ENCODE measurements around the gene PPM1L. TPM values are rescaled to one million over a fixed set of nuclear protein-coding genes. Genes with fewer than 3 reads are reported as not detected.

Gene PPM1L
- total RNA-seq, 1 experiment from 2014 or later, result 10.6 TPM

GRCh38 chr3:161081633-161082032 is 325.6 kb downstream of the PPM1L start:
- no TSS peak for BruUV-seq (replicated peaks)
- H3K4me1 ChIP-seq (ENCODE audit: insufficient read depth, low read length, poor library complexity, severe bottlenecking), result no peaks in the 10 kb centered on the region
- no peaks in the 10 kb centered on the region for H3K9me3 ChIP-seq (ENCODE audit: low read depth, low read length, poor library complexity, severe bottlenecking)
- intact Hi-C loops (cut with micrococcal nuclease; ENCODE audit: unreplicated experiment), result no loop called here
- TF ChIP-seq EZH2 (IDR thresholded peaks at IDR 0.05; ENCODE audit: borderline replicate concordance, low read depth, low read length, poor library complexity, severe bottlenecking), result no peak
- TF ChIP-seq CTCF (conservative IDR thresholded peaks at IDR 0.05; ENCODE audit: low read depth, low read length), result no peak
- CTCF ChIA-PET, result no interaction called here
- no peak overlapping the region for H3K4me3 ChIP-seq (ENCODE audit: low read depth, low read length, poor library complexity, severe bottlenecking)
- H3K27me3 ChIP-seq (replicated peaks; ENCODE audit: insufficient read depth, low read depth, low read length, poor library complexity), result no peaks in the 10 kb centered on the region
- no peak for DNase-seq (ENCODE audit: low spot score)
- no peaks in the 10 kb centered on the region for H3K36me3 ChIP-seq (ENCODE audit: insufficient read depth, low read length, poor library complexity, severe bottlenecking)
- POLR2A ChIA-PET (ENCODE audit: low non-redundant PET), result no interaction called here
- no peak overlapping the region for H3K27ac ChIP-seq (ENCODE audit: low read depth, low read length, poor library complexity, severe bottlenecking)

- H3K9me3 ChIP-seq (ENCODE audit: low read depth, low read length, poor library complexity, severe bottlenecking), result no peaks in the 10 kb centered on the region
- intact Hi-C loops (cut with micrococcal nuclease; ENCODE audit: unreplicated experiment), result no loop called here
- DNase-seq (ENCODE audit: low spot score), result no peak
- no peak for TF ChIP-seq CTCF (conservative IDR thresholded peaks at IDR 0.05; ENCODE audit: low read depth, low read length)
- TF ChIP-seq EZH2 (IDR thresholded peaks at IDR 0.05; ENCODE audit: borderline replicate concordance, low read depth, low read length, poor library complexity, severe bottlenecking), result no peak
- H3K36me3 ChIP-seq (ENCODE audit: insufficient read depth, low read length, poor library complexity, severe bottlenecking), result no peaks in the 10 kb centered on the region
- no TSS peak for BruUV-seq (replicated peaks)
- ChIA-PET POLR2A (ENCODE audit: low non-redundant PET) (no interaction called here), CTCF (no interaction called here)
- H3K27me3 ChIP-seq (replicated peaks; ENCODE audit: insufficient read depth, low read depth, low read length, poor library complexity), result no peaks in the 10 kb centered on the region
- no peaks in the 10 kb centered on the region for H3K4me1 ChIP-seq (ENCODE audit: insufficient read depth, low read length, poor library complexity, severe bottlenecking)
- H3K4me3 ChIP-seq (ENCODE audit: low read depth, low read length, poor library complexity, severe bottlenecking), result no peak overlapping the region
- H3K27ac ChIP-seq (ENCODE audit: low read depth, low read length, poor library complexity, severe bottlenecking), result no peak overlapping the region
Measured at GRCh38 chr3:161082063-161082462, 326.0 kb downstream of the PPM1L start.

GRCh38 chr3:161083131-161083530 is 327.1 kb downstream of the PPM1L start:
- ChIA-PET POLR2A (ENCODE audit: low non-redundant PET) (no interaction called here), CTCF (interaction anchor here (0.7 kb wide), 1 partner anchor 401 kb away, joined by 4 read pairs; no protein-coding TSS in a partner anchor)

More at GRCh38 chr3:161083131-161083530, 327.1 kb downstream of the PPM1L start:
- no peaks in the 10 kb centered on the region for H3K4me1 ChIP-seq (ENCODE audit: insufficient read depth, low read length, poor library complexity, severe bottlenecking)
- no peaks in the 10 kb centered on the region for H3K9me3 ChIP-seq (ENCODE audit: low read depth, low read length, poor library complexity, severe bottlenecking)
- H3K27me3 ChIP-seq (replicated peaks; ENCODE audit: insufficient read depth, low read depth, low read length, poor library complexity), result no peaks in the 10 kb centered on the region
- TF ChIP-seq CTCF (conservative IDR thresholded peaks at IDR 0.05; ENCODE audit: low read depth, low read length) (no peak), EZH2 (IDR thresholded peaks at IDR 0.05; ENCODE audit: borderline replicate concordance, low read depth, low read length, poor library complexity, severe bottlenecking) (no peak)
- H3K36me3 ChIP-seq (ENCODE audit: insufficient read depth, low read length, poor library complexity, severe bottlenecking), result no peaks in the 10 kb centered on the region
- DNase-seq (ENCODE audit: low spot score), result no peak
- no TSS peak for BruUV-seq (replicated peaks)
- H3K4me3 ChIP-seq (ENCODE audit: low read depth, low read length, poor library complexity, severe bottlenecking), result no peak overlapping the region
- intact Hi-C loops (cut with micrococcal nuclease; ENCODE audit: unreplicated experiment), result no loop called here
- H3K27ac ChIP-seq (ENCODE audit: low read depth, low read length, poor library complexity, severe bottlenecking), result no peak overlapping the region
